ENCODE measurements around the gene SNTB2.

SNTB2 gene

GRCh38 chr16:69340095-69340644 lies 153.2 kb downstream of the SNTB2 start:
- DNase-seq (ENCODE audit: low read depth) = peak; percentile 19
- H3K4me3 ChIP-seq (ENCODE audit: low read length) = peak overlapping the region; percentile 92
- no peak for TF ChIP-seq CTCF (conservative IDR thresholded peaks at IDR 0.05; ENCODE audit: low read length)

DNA sequence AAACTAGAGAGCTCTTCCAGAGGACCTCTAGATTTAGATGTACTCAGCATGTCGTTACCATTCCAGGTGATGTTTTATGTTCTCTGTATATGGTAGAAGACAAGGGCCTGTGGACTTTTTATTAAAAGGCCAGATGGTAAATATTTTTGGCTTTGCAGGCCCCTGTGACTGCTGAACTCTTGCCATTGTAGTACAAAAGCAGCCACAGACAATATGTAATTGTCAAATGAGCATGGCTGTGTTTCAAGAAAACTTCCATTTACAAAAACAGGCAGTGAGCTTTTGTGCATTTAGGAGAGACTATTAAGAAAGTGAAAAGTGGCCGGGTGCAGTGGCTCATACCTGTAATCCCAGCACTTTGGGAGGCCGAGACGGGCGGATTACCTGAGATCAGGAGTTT lies 157.2 kb downstream of the SNTB2 start:
- no peak for TF ChIP-seq CTCF (conservative IDR thresholded peaks at IDR 0.05; ENCODE audit: low read length)
- no peak for DNase-seq (ENCODE audit: low read depth)
- H3K4me3 ChIP-seq (ENCODE audit: low read length) = no peak overlapping the region

DNA sequence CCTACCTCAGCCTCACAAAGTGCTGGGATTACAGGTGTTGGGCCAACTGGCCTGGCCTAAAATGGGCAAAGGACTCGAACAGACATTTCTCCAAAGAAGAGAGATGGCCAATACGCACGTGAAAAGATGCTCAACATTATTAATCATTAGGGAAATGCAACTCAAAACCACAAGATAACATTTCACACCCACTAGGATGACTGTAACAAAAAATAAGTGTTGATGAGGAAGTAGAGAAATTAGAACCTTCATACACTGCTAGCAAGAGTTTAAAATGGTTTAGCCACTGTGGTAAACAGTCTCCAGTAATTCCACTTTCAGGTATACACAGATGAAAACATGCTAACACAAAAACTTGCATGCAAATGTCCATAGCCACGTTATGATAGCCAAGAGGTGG lies 159.0 kb downstream of the SNTB2 start:
- DNase-seq (ENCODE audit: low read depth) = no peak
- H3K4me3 ChIP-seq (ENCODE audit: low read length) = no peak overlapping the region
- TF ChIP-seq CTCF (conservative IDR thresholded peaks at IDR 0.05; ENCODE audit: low read length) = no peak

- DNase-seq (ENCODE audit: low read depth) = no peak
- no peak for TF ChIP-seq CTCF (conservative IDR thresholded peaks at IDR 0.05; ENCODE audit: low read length)
- H3K4me3 ChIP-seq (ENCODE audit: low read length) = no peak overlapping the region
Observed at GRCh38 chr16:69346683-69347082, 159.7 kb downstream of the SNTB2 start.

- TF ChIP-seq CTCF (conservative IDR thresholded peaks at IDR 0.05; ENCODE audit: low read length) = no peak
Observed at GRCh38 chr16:69348222-69348621, 161.3 kb downstream of the SNTB2 start.

DNA sequence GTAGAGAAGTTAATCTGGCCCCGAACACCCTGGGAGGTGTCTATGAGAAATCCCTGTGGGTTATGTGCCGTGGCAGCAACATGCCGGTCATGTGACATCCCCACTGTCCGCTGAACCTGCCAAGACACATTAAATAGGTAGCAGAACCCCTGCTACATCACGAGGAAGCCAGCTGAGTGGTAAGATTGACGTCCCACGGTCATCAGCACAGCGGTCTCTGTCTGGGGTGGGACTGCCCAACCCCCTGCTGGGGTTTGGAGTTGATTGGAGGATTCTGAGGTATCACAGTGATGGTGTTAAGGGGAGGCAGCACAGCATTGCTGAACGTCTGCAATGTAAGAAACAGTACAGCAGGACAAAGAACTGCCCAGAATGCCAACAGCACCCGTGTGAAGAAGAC lies 162.6 kb downstream of the SNTB2 start:
- DNase-seq (ENCODE audit: low read depth) = no peak
- H3K4me3 ChIP-seq (ENCODE audit: low read length) = no peak overlapping the region
- no peak for TF ChIP-seq CTCF (conservative IDR thresholded peaks at IDR 0.05; ENCODE audit: low read length)

More at GRCh38 chr16:69348222-69348621, 161.3 kb downstream of the SNTB2 start:
- DNase-seq (ENCODE audit: low read depth) = no peak
- no peak overlapping the region for H3K4me3 ChIP-seq (ENCODE audit: low read length)

GRCh38 chr16:69350536-69351133 lies 163.7 kb downstream of the SNTB2 start:
- H3K4me3 ChIP-seq (ENCODE audit: low read length) = no peak overlapping the region
- no peak for TF ChIP-seq CTCF (conservative IDR thresholded peaks at IDR 0.05; ENCODE audit: low read length)
- no peak for DNase-seq (ENCODE audit: low read depth)

Data from AG10803 (cell line).